RWPE2 (cell line): ENCODE results near the gene NECTIN2.

Source experiments
- ATAC-seq: fragments of 200-7000 bp; cut with Tn5 transposase; 3 replicates; pipeline ENCODE4 v1.9.1; 2021; ENCODE audit warnings: low read depth
- DNase-seq: peaks from one replicate; pipeline ENCODE4 v3.0.0-alpha.2; 2020; ENCODE audit warnings: low spot score
- H3K27ac ChIP-seq: fragments of 450-650 bp; 2 replicates; pipeline ENCODE4 v1.5.1; 2017; ENCODE audit warnings: mild to moderate bottlenecking; ENCODE audit not compliant: poor library complexity, severe bottlenecking
- H3K27me3 ChIP-seq: fragments of 250-450 bp; sonication (Bioruptor Pico); 2 replicates; pipeline ENCODE4 v1.5.1; 2021; ENCODE audit warnings: mild to moderate bottlenecking, moderate library complexity; ENCODE audit not compliant: insufficient read depth, poor library complexity, severe bottlenecking
- H3K36me3 ChIP-seq: fragments of 250-450 bp; sonication (Bioruptor Pico); 2 replicates; pipeline ENCODE4 v1.5.1; 2020; ENCODE audit warnings: low read depth, mild to moderate bottlenecking, moderate library complexity
- H3K4me1 ChIP-seq: fragments of 250-450 bp; sonication (Bioruptor Pico); 2 replicates; pipeline ENCODE4 v1.5.1; 2021; ENCODE audit warnings: mild to moderate bottlenecking, moderate library complexity; ENCODE audit not compliant: insufficient read depth, poor library complexity, severe bottlenecking
- H3K4me3 ChIP-seq: fragments of 250-450 bp; sonication (Bioruptor Pico); 2 replicates; pipeline ENCODE4 v1.5.1; 2021; ENCODE audit warnings: mild to moderate bottlenecking, moderate library complexity; ENCODE audit not compliant: severe bottlenecking
- H3K9me3 ChIP-seq: fragments of 250-450 bp; sonication (Bioruptor Pico); 2 replicates; pipeline ENCODE4 v1.5.1; 2021; ENCODE audit warnings: mild to moderate bottlenecking, moderate library complexity; ENCODE audit not compliant: severe bottlenecking
- TF ChIP-seq, protein P1 (sequence below): fragments of 450-650 bp; IDR thresholded peaks from one replicate; pipeline ENCODE4 v1.5.1; 2017; ENCODE audit warnings: mild to moderate bottlenecking, moderate library complexity; ENCODE audit not compliant: poor library complexity, severe bottlenecking

NECTIN2 gene

DNA sequence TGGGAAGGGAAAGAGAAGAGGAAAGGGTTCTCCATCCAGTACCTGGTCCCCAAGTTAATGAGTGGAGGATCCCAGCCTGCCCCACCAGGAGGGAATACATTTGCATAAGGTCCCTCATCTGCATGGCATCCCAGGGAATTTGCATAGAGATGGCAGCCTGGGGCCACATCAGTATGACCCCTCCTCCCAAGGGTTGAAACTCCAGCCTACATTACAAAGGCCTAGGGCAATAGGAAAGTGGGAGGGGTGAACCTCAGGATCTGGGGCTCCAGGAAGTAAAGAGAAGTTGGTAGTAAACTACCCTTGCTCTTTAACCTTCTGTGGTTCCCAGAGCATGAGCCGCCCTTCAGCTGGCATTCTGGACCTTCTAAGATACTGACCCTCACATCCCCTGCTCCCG, 6.8 kb upstream of the NECTIN2 start:
- no peak overlapping the region for H3K27ac ChIP-seq
- no peak overlapping the region for H3K4me3 ChIP-seq
- ATAC-seq (no peak), DNase-seq (no peak)
- TF ChIP-seq, protein P1, sequence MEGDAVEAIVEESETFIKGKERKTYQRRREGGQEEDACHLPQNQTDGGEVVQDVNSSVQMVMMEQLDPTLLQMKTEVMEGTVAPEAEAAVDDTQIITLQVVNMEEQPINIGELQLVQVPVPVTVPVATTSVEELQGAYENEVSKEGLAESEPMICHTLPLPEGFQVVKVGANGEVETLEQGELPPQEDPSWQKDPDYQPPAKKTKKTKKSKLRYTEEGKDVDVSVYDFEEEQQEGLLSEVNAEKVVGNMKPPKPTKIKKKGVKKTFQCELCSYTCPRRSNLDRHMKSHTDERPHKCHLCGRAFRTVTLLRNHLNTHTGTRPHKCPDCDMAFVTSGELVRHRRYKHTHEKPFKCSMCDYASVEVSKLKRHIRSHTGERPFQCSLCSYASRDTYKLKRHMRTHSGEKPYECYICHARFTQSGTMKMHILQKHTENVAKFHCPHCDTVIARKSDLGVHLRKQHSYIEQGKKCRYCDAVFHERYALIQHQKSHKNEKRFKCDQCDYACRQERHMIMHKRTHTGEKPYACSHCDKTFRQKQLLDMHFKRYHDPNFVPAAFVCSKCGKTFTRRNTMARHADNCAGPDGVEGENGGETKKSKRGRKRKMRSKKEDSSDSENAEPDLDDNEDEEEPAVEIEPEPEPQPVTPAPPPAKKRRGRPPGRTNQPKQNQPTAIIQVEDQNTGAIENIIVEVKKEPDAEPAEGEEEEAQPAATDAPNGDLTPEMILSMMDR, result no peak
- H3K4me1 ChIP-seq, result no peaks in the 10 kb centered on the region
- H3K27me3 ChIP-seq, result no peaks in the 10 kb centered on the region
- H3K36me3 ChIP-seq, result no peaks in the 10 kb centered on the region
- H3K9me3 ChIP-seq, result no peaks in the 10 kb centered on the region

DNA sequence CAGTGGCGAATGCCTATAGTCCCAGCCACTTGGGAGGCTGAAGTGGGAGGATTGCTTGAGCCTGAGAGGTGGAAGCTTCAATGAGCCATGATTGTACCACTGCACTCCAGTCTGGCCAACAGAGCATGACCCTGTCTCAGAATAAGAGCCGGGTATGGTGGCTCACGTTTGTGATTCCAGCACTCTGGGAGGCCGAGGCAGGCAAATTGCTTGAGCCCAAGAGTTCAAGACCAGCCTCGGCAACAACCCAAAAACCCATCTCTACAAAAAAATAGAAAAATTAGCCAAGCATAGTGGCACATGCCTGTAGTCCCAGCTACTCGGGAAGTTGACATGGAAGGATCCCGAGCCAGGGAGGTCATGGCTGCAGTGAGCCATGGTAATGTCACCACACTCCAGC, 5.3 kb upstream of the NECTIN2 start:
- Histone ChIP-seq H3K27ac (no peak overlapping the region), H3K4me1 (no peaks in the 10 kb centered on the region), H3K27me3 (no peaks in the 10 kb centered on the region), H3K4me3 (no peak overlapping the region), H3K36me3 (no peaks in the 10 kb centered on the region), H3K9me3 (no peaks in the 10 kb centered on the region)
- ATAC-seq (no peak), DNase-seq (no peak)
- TF ChIP-seq, protein P1, result no peak

DNA sequence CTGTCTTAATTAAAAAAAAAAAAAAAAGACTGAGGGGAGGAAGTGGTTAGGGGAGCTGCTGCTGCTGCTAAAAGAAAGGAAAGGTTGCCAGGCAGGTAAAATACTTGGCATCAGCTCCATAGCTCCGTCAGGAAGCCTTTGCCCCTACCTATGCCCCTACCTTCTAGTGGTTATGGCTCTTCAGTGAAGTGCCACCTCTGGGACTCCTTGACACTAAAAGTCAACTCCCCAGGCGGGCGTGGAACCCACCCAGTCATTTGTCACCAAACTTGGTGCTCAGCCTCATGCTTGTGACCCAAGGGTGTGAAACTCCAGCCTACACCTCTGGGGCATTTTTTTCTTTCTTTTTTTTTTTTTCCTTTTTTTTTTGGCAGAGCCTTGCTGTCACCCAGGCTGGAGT, 4.9 kb upstream of the NECTIN2 start:
- no peak overlapping the region for H3K4me3 ChIP-seq
- H3K9me3 ChIP-seq, result no peaks in the 10 kb centered on the region
- H3K27me3 ChIP-seq, result no peaks in the 10 kb centered on the region
- no peaks in the 10 kb centered on the region for H3K4me1 ChIP-seq
- ATAC-seq (no peak), DNase-seq (no peak)
- no peaks in the 10 kb centered on the region for H3K36me3 ChIP-seq
- TF ChIP-seq, protein P1, result no peak
- H3K27ac ChIP-seq, result no peak overlapping the region

DNA sequence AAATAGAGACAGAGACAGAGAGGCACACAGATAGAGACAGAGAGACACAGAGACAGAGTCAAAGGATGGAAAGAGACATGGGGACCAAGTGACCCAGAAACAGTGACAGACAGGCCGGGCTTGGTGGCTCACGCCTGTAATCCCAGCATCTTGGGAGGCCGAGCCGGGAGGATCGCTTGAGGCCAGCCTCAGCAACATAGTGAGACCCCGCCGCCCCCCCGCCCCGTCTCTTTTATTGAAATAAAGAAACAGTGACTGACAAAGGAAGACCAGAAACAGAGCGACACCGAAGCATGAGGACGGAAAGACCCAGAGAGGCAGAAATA, 848 bp upstream of the NECTIN2 start:
- peak overlapping the region; percentile 7 for H3K27ac ChIP-seq
- peak overlapping the region; percentile 100 for H3K4me3 ChIP-seq

DNA sequence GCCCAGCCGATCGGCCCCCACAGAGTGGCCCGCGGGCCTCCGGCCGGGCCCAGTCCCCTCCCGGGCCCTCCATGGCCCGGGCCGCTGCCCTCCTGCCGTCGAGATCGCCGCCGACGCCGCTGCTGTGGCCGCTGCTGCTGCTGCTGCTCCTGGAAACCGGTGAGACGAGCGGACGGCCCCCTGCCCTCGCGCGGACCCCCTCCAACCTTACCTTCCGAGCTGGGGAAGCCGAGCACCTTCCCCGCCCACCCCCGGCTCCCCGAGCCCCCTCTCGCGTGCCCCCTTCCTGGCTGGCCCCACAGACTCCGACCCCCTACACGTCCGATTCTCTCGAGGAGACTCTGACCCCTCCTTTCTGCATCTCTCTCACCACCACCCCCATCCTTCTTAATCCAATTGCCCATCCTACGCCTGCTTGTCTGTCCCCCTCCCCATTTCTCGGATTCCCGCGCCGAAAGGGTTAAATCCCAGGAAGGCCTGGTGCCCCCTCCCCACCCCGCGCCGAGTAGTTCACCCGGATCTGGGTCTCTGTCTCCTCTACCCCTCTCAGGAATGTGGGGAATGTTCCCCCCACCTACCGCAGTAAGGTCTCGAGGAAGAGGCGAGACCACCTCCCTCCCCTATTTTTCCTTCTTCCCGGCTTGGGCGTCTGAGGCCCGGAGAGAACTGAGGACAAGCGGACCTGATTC, 502 bp downstream of the NECTIN2 start:
- H3K27me3 ChIP-seq, result no peaks in the 10 kb centered on the region
- H3K4me3 ChIP-seq, result peak overlapping the region; percentile 100
- no peaks in the 10 kb centered on the region for H3K36me3 ChIP-seq
- peak overlapping the region; percentile 73 for H3K27ac ChIP-seq
- ATAC-seq (no peak), DNase-seq (no peak)
- TF ChIP-seq, protein P1, result no peak
- no peaks in the 10 kb centered on the region for H3K4me1 ChIP-seq
- H3K9me3 ChIP-seq, result no peaks in the 10 kb centered on the region

More for the DNA sequence above, 848 bp upstream of the NECTIN2 start:
- Histone ChIP-seq H3K27me3 (no peaks in the 10 kb centered on the region), H3K36me3 (no peaks in the 10 kb centered on the region), H3K9me3 (no peaks in the 10 kb centered on the region), H3K4me1 (no peaks in the 10 kb centered on the region)
- DNase-seq (no peak), ATAC-seq (no peak)
- TF ChIP-seq, protein P1, result peak; percentile 35
